Gastrocnemius medialis (tissue), 4 donors: Measurements from ENCODE around the gene DUSP19. TPM values are rescaled to one million over a fixed set of nuclear protein-coding genes. Genes with fewer than 3 reads are reported as not detected.
A peak's percentile ranks its signal among the peaks of the same experiment; 100 is the strongest.

Source experiments
- ATAC-seq, 2 donors: fragments of 150-250 bp; one replicate each; pipeline ENCODE4 v1.9.1; 2016
- DNase-seq, 2 donors: peaks; one replicate each; pipeline ENCODE4 v3.0.0-alpha.2; 2019
- H3K27ac ChIP-seq, 4 donors: fragments of 200-600 bp; sonication (generic); 1 replicate in 1 of 4; 2 replicates in 3 of 4; pipeline ENCODE4 v1.5.1; 2016 to 2018; ENCODE audit warnings: mild to moderate bottlenecking in 2 of 4, moderate library complexity in 1 of 4
- H3K27me3 ChIP-seq, 3 donors: fragments of 200-600 bp; sonication (generic) in 2 of 3; 1 replicate in 1 of 3; 2 replicates in 2 of 3; pipeline versions ENCODE4 v1.5.1 to v1.6.0; 2016 to 2019; ENCODE audit warnings: mild to moderate bottlenecking in 1 of 3, moderate library complexity in 1 of 3
- H3K36me3 ChIP-seq, 2 donors: fragments of 200-600 bp; sonication (generic) in 1 of 2; one replicate each; pipeline ENCODE4 v1.5.1; 2017 to 2018
- H3K4me1 ChIP-seq, 2 donors: fragments of 200-600 bp; sonication (generic) in 1 of 2; one replicate each; pipeline ENCODE4 v1.5.1; 2016 to 2017; ENCODE audit warnings: mild to moderate bottlenecking in 2 of 2
- H3K4me3 ChIP-seq, 4 donors: fragments of 200-600 bp; sonication (generic) in 3 of 4; 1 replicate in 1 of 4; 2 replicates in 3 of 4; pipeline ENCODE4 v1.5.1; 2016 to 2019; ENCODE audit warnings: mild to moderate bottlenecking in 2 of 4
- H3K9me3 ChIP-seq, 3 donors: fragments of 200-600 bp; sonication (generic) in 2 of 3; 1 replicate in 1 of 3; 2 replicates in 2 of 3; pipeline ENCODE4 v1.5.1; 2016 to 2019
- CTCF ChIP-seq, 5 experiments: fragments of 450-650 bp in 3 of 5; fragments of 200-600 bp in 2 of 5; sonication (generic) in 2 of 5; IDR thresholded peaks in 4 of 5; conservative IDR thresholded peaks in 1 of 5; 1 replicate in 4 of 5; 2 replicates in 1 of 5; pipeline ENCODE4 v1.5.1; 2016 to 2019; ENCODE audit warnings: antibody characterized with exemption in 5 of 5, mild to moderate bottlenecking in 3 of 5, moderate library complexity in 3 of 5
- POLR2A ChIP-seq, 2 donors: fragments of 450-650 bp; IDR thresholded peaks; one replicate each; pipeline ENCODE4 v1.6.1; 2017; ENCODE audit warnings: antibody characterized with exemption in 2 of 2, mild to moderate bottlenecking in 2 of 2, moderate library complexity in 2 of 2
- in situ Hi-C, 4 donors: fragments of 200-750 bp; cut with MboI; loops; one replicate each; pipeline versions ENCODE4 v1.15.0 to v1.8.0; 2017; ENCODE audit warnings: low sequenced_read_pairs in 4 of 4
- intact Hi-C: fragments of 100-400 bp; cut with DNase I; formaldehyde crosslinking; loops from one replicate; pipeline ENCODE4 v1.15.1; 2023; ENCODE audit warnings: low total_unique reads
- total RNA-seq, 4 donors: library from RNA; depleted of rRNA; stranded (reverse); fragments of >200 nt; gene quantifications; one replicate each; pipeline versions ENCODE4 v1.1.0 to v1.2.3, GENCODE V29; 2016

Gene DUSP19
- total RNA-seq, 4 donors from 2014 or later: 0.47 to 5.9 (median 2.1) TPM

- Histone ChIP-seq H3K9me3 (no peaks in the 10 kb centered on the region), H3K4me3 (peak overlapping the region in 3 of 4 donors; percentile 78 to 99 (median 83)), H3K36me3 (peaks cover 0 to 11% of the 10 kb centered on the region in 2 donors), H3K27ac (no peak overlapping the region), H3K27me3 (no peaks in the 10 kb centered on the region), H3K4me1 (peaks cover 12 to 16% of the 10 kb centered on the region in 2 donors)
- no peak for TF ChIP-seq POLR2A (IDR thresholded peaks at IDR 0.05)
- no peak for ATAC-seq
- no peak for DNase-seq
- intact Hi-C loops: loop anchor here (2.0 to 10.0 kb wide), 2 partner anchors 87 to 1231 kb away; partner anchors contain the start of genes ITPRID2 and NCKAP1
- in situ Hi-C loops: loop anchor here in 1 of 4 donors (10.0 kb wide), 1 partner anchor 51 kb away; the partner anchor contains the start of gene DUSP19
Observed at GRCh38 chr2:183125659-183126341, 47.3 kb downstream of the DUSP19 start.

- TF ChIP-seq POLR2A (IDR thresholded peaks at IDR 0.05) (no peak), CTCF (IDR thresholded peaks at IDR 0.05 in 4 of 5, conservative IDR thresholded peaks at IDR 0.05 in 1 of 5) (no peak)
- no peak for ATAC-seq
- no peak overlapping the region for H3K4me3 ChIP-seq
- intact Hi-C loops: loop anchor here (10.0 kb wide), 1 partner anchor 1232 kb away; the partner anchor contains the start of gene ITPRID2
- peaks cover 12 to 16% of the 10 kb centered on the region in 2 donors for H3K4me1 ChIP-seq
- no peak overlapping the region for H3K27ac ChIP-seq
- H3K27me3 ChIP-seq: no peaks in the 10 kb centered on the region
- DNase-seq: no peak
- in situ Hi-C loops: loop anchor here in 1 of 4 donors (10.0 kb wide), 1 partner anchor 52 kb away; the partner anchor contains the start of gene DUSP19
- peaks cover 0 to 17% of the 10 kb centered on the region in 2 donors for H3K36me3 ChIP-seq
- no peaks in the 10 kb centered on the region for H3K9me3 ChIP-seq
Observed at GRCh38 chr2:183126635-183127034, 48.1 kb downstream of the DUSP19 start.

- Histone ChIP-seq H3K36me3 (peaks cover 0 to 21% of the 10 kb centered on the region in 2 donors), H3K27me3 (no peaks in the 10 kb centered on the region), H3K4me3 (no peak overlapping the region), H3K27ac (no peak overlapping the region), H3K9me3 (no peaks in the 10 kb centered on the region), H3K4me1 (no peaks in the 10 kb centered on the region)
- TF ChIP-seq POLR2A (IDR thresholded peaks at IDR 0.05) (no peak), CTCF (IDR thresholded peaks at IDR 0.05 in 4 of 5, conservative IDR thresholded peaks at IDR 0.05 in 1 of 5) (no peak)
- DNase-seq (no peak), ATAC-seq (no peak)
- intact Hi-C loops (no loop called here), in situ Hi-C loops (no loop called here)
Observed at GRCh38 chr2:183134016-183134415, 55.5 kb downstream of the DUSP19 start.

- H3K27me3 ChIP-seq: no peaks in the 10 kb centered on the region
- TF ChIP-seq POLR2A (IDR thresholded peaks at IDR 0.05) (no peak), CTCF (IDR thresholded peaks at IDR 0.05 in 4 of 5, conservative IDR thresholded peaks at IDR 0.05 in 1 of 5) (no peak)
- peaks cover 0 to 5% of the 10 kb centered on the region in 2 donors for H3K36me3 ChIP-seq
- intact Hi-C loops: no loop called here
- H3K4me3 ChIP-seq: no peak overlapping the region
- DNase-seq: no peak
- no peak overlapping the region for H3K27ac ChIP-seq
- no peaks in the 10 kb centered on the region for H3K9me3 ChIP-seq
- peaks cover 0 to 13% of the 10 kb centered on the region in 2 donors for H3K4me1 ChIP-seq
- in situ Hi-C loops: no loop called here
- ATAC-seq: no peak
Observed at GRCh38 chr2:183148955-183149354, 70.4 kb downstream of the DUSP19 start.

GRCh38 chr2:183149489-183149888 lies 70.9 kb downstream of the DUSP19 start:
- Histone ChIP-seq H3K4me1 (peaks cover 0 to 13% of the 10 kb centered on the region in 2 donors), H3K4me3 (no peak overlapping the region), H3K9me3 (no peaks in the 10 kb centered on the region), H3K36me3 (peaks cover 0 to 5% of the 10 kb centered on the region in 2 donors), H3K27ac (no peak overlapping the region), H3K27me3 (no peaks in the 10 kb centered on the region)
- no peak for ATAC-seq
- in situ Hi-C loops (no loop called here), intact Hi-C loops (no loop called here)
- no peak for DNase-seq
- TF ChIP-seq POLR2A (IDR thresholded peaks at IDR 0.05) (no peak), CTCF (IDR thresholded peaks at IDR 0.05 in 4 of 5, conservative IDR thresholded peaks at IDR 0.05 in 1 of 5) (no peak)
